GM21576 (cell line): ENCODE results near the gene PLXNB2.

ENCODE experiments used
- ATAC-seq: cut with Tn5 transposase; IDR thresholded peaks from one replicate; pipeline ENCODE4 v1.9.1; 2021; ENCODE audit warnings: mild to moderate bottlenecking, moderate library complexity; ENCODE audit not compliant: unreplicated experiment

Gene PLXNB2

GRCh38 chr22:50253046-50253915, 54.2 kb downstream of the PLXNB2 start:
- no peak for ATAC-seq

- no peak for ATAC-seq
These were observed 55.1 kb downstream of the PLXNB2 start for GRCh38 chr22:50252082-50253045.

- ATAC-seq, result no peak
These were observed 55.9 kb downstream of the PLXNB2 start for GRCh38 chr22:50251477-50252081.

GRCh38 chr22:50250555-50251476, 56.6 kb downstream of the PLXNB2 start, which contains the start of gene HDAC10:
Gene HDAC10 (minus strand): TSS chr22:50251265. CDS start chr22:50251032, 233 bp downstream.
- ATAC-seq, result peak; percentile 53

- ATAC-seq, result no peak
These were observed 57.2 kb downstream of the PLXNB2 start for GRCh38 chr22:50250249-50250554.

- no peak for ATAC-seq
These were observed 57.9 kb downstream of the PLXNB2 start for GRCh38 chr22:50249341-50250248.

GRCh38 chr22:50248196-50249081, 59.0 kb downstream of the PLXNB2 start:
- no peak for ATAC-seq

GRCh38 chr22:50247748-50248147, 59.7 kb downstream of the PLXNB2 start:
- ATAC-seq, result no peak

GRCh38 chr22:50246242-50247175, 60.9 kb downstream of the PLXNB2 start:
- no peak for ATAC-seq

GRCh38 chr22:50245214-50246072, 62.0 kb downstream of the PLXNB2 start:
- no peak for ATAC-seq

- peak; percentile 52 for ATAC-seq
These were observed 62.8 kb downstream of the PLXNB2 start, which contains the start of gene TUBGCP6 for GRCh38 chr22:50244420-50245213. Gene TUBGCP6 (minus strand): TSS chr22:50245023. CDS start chr22:50244459, 564 bp downstream.

GRCh38 chr22:50243685-50244419, 63.6 kb downstream of the PLXNB2 start:
- no peak for ATAC-seq

- no peak for ATAC-seq
These were observed 65.0 kb downstream of the PLXNB2 start for GRCh38 chr22:50242406-50242949.

GRCh38 chr22:50238755-50239154, 68.7 kb downstream of the PLXNB2 start:
- ATAC-seq, result no peak
